Measurements from ENCODE around the gene DOC2B.

DOC2B gene

GRCh38 chr17:162689-163088 is 18.8 kb downstream of the DOC2B start:
- DNase-seq (ENCODE audit: low spot score), result no peak

GRCh38 chr17:161481-161880 is 20.0 kb downstream of the DOC2B start:
- no peak for DNase-seq (ENCODE audit: low spot score)

GRCh38 chr17:160336-160735 is 21.1 kb downstream of the DOC2B start:
- no peak for DNase-seq (ENCODE audit: low spot score)

- DNase-seq (ENCODE audit: low spot score), result no peak
Observed at GRCh38 chr17:159609-160008, 21.8 kb downstream of the DOC2B start.

- no peak for DNase-seq (ENCODE audit: low spot score)
Observed at GRCh38 chr17:158379-158778, 23.1 kb downstream of the DOC2B start.

- no peak for DNase-seq (ENCODE audit: low spot score)
Observed at GRCh38 chr17:157901-158300, 23.5 kb downstream of the DOC2B start.

- no peak for DNase-seq (ENCODE audit: low spot score)
Observed at GRCh38 chr17:156946-157345, 24.5 kb downstream of the DOC2B start.

GRCh38 chr17:156094-156621 is 25.3 kb downstream of the DOC2B start:
- no peak for DNase-seq (ENCODE audit: low spot score)

GRCh38 chr17:155576-155975 is 25.9 kb downstream of the DOC2B start:
- DNase-seq (ENCODE audit: low spot score), result no peak

GRCh38 chr17:153851-154250 is 27.6 kb downstream of the DOC2B start:
- no peak for DNase-seq (ENCODE audit: low spot score)

GRCh38 chr17:152860-153420 is 28.5 kb downstream of the DOC2B start:
- DNase-seq (ENCODE audit: low spot score), result no peak

GRCh38 chr17:151886-152859 is 29.3 kb downstream of the DOC2B start:
- DNase-seq (ENCODE audit: low spot score), result no peak

- DNase-seq (ENCODE audit: low spot score), result no peak
Observed at GRCh38 chr17:151004-151403, 30.4 kb downstream of the DOC2B start.

- DNase-seq (ENCODE audit: low spot score), result no peak
Observed at GRCh38 chr17:149897-150584, 31.4 kb downstream of the DOC2B start.

- DNase-seq (ENCODE audit: low spot score), result no peak
Observed at GRCh38 chr17:149231-149630, 32.2 kb downstream of the DOC2B start.

GRCh38 chr17:148757-149156 is 32.7 kb downstream of the DOC2B start:
- no peak for DNase-seq (ENCODE audit: low spot score)

GRCh38 chr17:147796-148740 is 33.4 kb downstream of the DOC2B start:
- no peak for DNase-seq (ENCODE audit: low spot score)

- DNase-seq (ENCODE audit: low spot score), result no peak
Observed at GRCh38 chr17:146983-147761, 34.3 kb downstream of the DOC2B start.

- DNase-seq (ENCODE audit: low spot score), result no peak
Observed at GRCh38 chr17:146546-146945, 34.9 kb downstream of the DOC2B start.

GRCh38 chr17:145671-146541 is 35.5 kb downstream of the DOC2B start:
- DNase-seq (ENCODE audit: low spot score), result no peak

Measured in pons (tissue), 1 donor.